ENCODE results near the gene TTLL7.

TTLL7 gene

GRCh38 chr1:84008631-84009030, 9.7 kb upstream of the TTLL7 start:
- no peak overlapping the region for H4K12ac ChIP-seq (ENCODE audit: low read depth, low read length)
- no peak for DNase-seq
- WGBS (ENCODE audit: extremely low coverage, insufficient coverage, insufficient read length) = no CpG with 5 or more reads among the region's 5 CpGs

GRCh38 chr1:84006591-84006990, 7.7 kb upstream of the TTLL7 start:
- Histone ChIP-seq H2AFZ (ENCODE audit: insufficient read depth, low read length, poor library complexity) (no peak overlapping the region), H3K4me3 (ENCODE audit: low read depth, low read length) (no peak overlapping the region), H3K36me3 (ENCODE audit: control insufficient read depth in 1 of 2, insufficient read depth in 2 of 2, low read length in 2 of 2) (no peaks in the 10 kb centered on the region), H2BK5ac (ENCODE audit: low read depth, low read length, poor library complexity) (no peak overlapping the region), H3K9me3 (ENCODE audit: insufficient read depth, low read depth, low read length) (no peaks in the 10 kb centered on the region), H3K27me3 (ENCODE audit: insufficient read depth, low read length) (no peaks in the 10 kb centered on the region), H3K23ac (ENCODE audit: low read length) (no peak overlapping the region), H3K9ac (ENCODE audit: low read length) (no peak overlapping the region), H2BK120ac (ENCODE audit: insufficient read depth, low read length, poor library complexity) (no peak overlapping the region), H3K79me2 (ENCODE audit: control insufficient read depth, insufficient read depth, low read length, poor library complexity) (no peaks in the 10 kb centered on the region), H2AK5ac (ENCODE audit: low read length) (no peak overlapping the region), H3K4me1 (ENCODE audit: control insufficient read depth in 1 of 2, insufficient read depth in 2 of 2, low read length in 2 of 2) (no peaks in the 10 kb centered on the region), H4K91ac (ENCODE audit: low read depth, low read length) (no peak overlapping the region), H3K18ac (ENCODE audit: low read length) (no peak overlapping the region), H4K12ac (ENCODE audit: low read depth, low read length) (no peak overlapping the region), H3K79me1 (ENCODE audit: low read length) (no peaks in the 10 kb centered on the region), H3K27ac (ENCODE audit: low read depth, low read length) (no peak overlapping the region), H3K4ac (ENCODE audit: low read depth, low read length) (no peak overlapping the region), H2BK12ac (ENCODE audit: low read length) (no peak overlapping the region), H3K14ac (ENCODE audit: low read length) (no peak overlapping the region), H3K4me2 (ENCODE audit: low read length) (no peak overlapping the region), H4K8ac (ENCODE audit: low read depth, low read length) (no peak overlapping the region)
- no peak for DNase-seq
- WGBS (ENCODE audit: extremely low coverage, insufficient coverage, insufficient read length) = no CpG with 5 or more reads among the region's 6 CpGs

More at GRCh38 chr1:84008631-84009030, 9.7 kb upstream of the TTLL7 start:
- no peak overlapping the region for H4K8ac ChIP-seq (ENCODE audit: low read depth, low read length)
- H2BK12ac ChIP-seq (ENCODE audit: low read length) = no peak overlapping the region
- no peak overlapping the region for H2AK5ac ChIP-seq (ENCODE audit: low read length)
- no peak overlapping the region for H3K4me2 ChIP-seq (ENCODE audit: low read length)
- H3K27me3 ChIP-seq (ENCODE audit: insufficient read depth, low read length) = no peaks in the 10 kb centered on the region
- H3K23ac ChIP-seq (ENCODE audit: low read length) = no peak overlapping the region
- H3K18ac ChIP-seq (ENCODE audit: low read length) = no peak overlapping the region
- H3K4me1 ChIP-seq (ENCODE audit: control insufficient read depth in 1 of 2, insufficient read depth in 2 of 2, low read length in 2 of 2) = no peaks in the 10 kb centered on the region
- no peak overlapping the region for H3K14ac ChIP-seq (ENCODE audit: low read length)
- H2BK120ac ChIP-seq (ENCODE audit: insufficient read depth, low read length, poor library complexity) = no peak overlapping the region
- H3K79me2 ChIP-seq (ENCODE audit: control insufficient read depth, insufficient read depth, low read length, poor library complexity) = no peaks in the 10 kb centered on the region
- no peak overlapping the region for H2BK5ac ChIP-seq (ENCODE audit: low read depth, low read length, poor library complexity)
- no peak overlapping the region for H3K4me3 ChIP-seq (ENCODE audit: low read depth, low read length)
- no peak overlapping the region for H3K4ac ChIP-seq (ENCODE audit: low read depth, low read length)
- H4K91ac ChIP-seq (ENCODE audit: low read depth, low read length) = no peak overlapping the region
- no peak overlapping the region for H3K27ac ChIP-seq (ENCODE audit: low read depth, low read length)
- no peak overlapping the region for H3K9ac ChIP-seq (ENCODE audit: low read length)
- no peaks in the 10 kb centered on the region for H3K79me1 ChIP-seq (ENCODE audit: low read length)
- H3K9me3 ChIP-seq (ENCODE audit: insufficient read depth, low read depth, low read length) = no peaks in the 10 kb centered on the region
- H2AFZ ChIP-seq (ENCODE audit: insufficient read depth, low read length, poor library complexity) = no peak overlapping the region
- H3K36me3 ChIP-seq (ENCODE audit: control insufficient read depth in 1 of 2, insufficient read depth in 2 of 2, low read length in 2 of 2) = no peaks in the 10 kb centered on the region

DNA sequence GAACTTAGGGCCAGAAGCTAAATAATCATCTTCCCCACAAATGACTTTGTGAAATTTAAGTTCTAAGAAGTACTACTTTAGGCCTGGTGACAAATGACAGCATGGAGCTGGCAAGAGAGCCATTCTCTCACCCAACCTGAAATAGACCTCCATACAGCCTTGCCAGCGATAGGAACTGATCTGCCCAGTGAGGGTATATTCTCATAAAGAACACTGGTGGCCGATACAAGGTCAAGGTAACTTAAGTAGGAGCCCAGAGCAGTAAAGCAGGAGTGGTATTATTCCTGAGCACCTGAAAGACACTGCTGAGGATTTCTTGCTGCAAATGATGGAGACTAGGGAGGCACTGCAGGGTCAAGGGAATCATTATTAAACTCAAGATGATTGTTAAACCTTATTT, 2.6 kb upstream of the TTLL7 start:
- H3K18ac ChIP-seq (ENCODE audit: low read length) = no peak overlapping the region
- H3K23ac ChIP-seq (ENCODE audit: low read length) = no peak overlapping the region
- H3K27ac ChIP-seq (ENCODE audit: low read depth, low read length) = no peak overlapping the region
- H4K8ac ChIP-seq (ENCODE audit: low read depth, low read length) = no peak overlapping the region
- no peaks in the 10 kb centered on the region for H3K9me3 ChIP-seq (ENCODE audit: insufficient read depth, low read depth, low read length)
- WGBS (ENCODE audit: extremely low coverage, insufficient coverage, insufficient read length) = no CpG with 5 or more reads among the region's 2 CpGs
- no peak overlapping the region for H4K12ac ChIP-seq (ENCODE audit: low read depth, low read length)
- no peak overlapping the region for H3K4ac ChIP-seq (ENCODE audit: low read depth, low read length)
- no peak overlapping the region for H2BK5ac ChIP-seq (ENCODE audit: low read depth, low read length, poor library complexity)
- H3K79me1 ChIP-seq (ENCODE audit: low read length) = peaks cover 5% of the 10 kb centered on the region
- no peak overlapping the region for H2AFZ ChIP-seq (ENCODE audit: insufficient read depth, low read length, poor library complexity)
- peaks cover 9% of the 10 kb centered on the region for H3K27me3 ChIP-seq (ENCODE audit: insufficient read depth, low read length)
- H3K79me2 ChIP-seq (ENCODE audit: control insufficient read depth, insufficient read depth, low read length, poor library complexity) = peaks cover 4% of the 10 kb centered on the region
- H2AK5ac ChIP-seq (ENCODE audit: low read length) = no peak overlapping the region
- H3K14ac ChIP-seq (ENCODE audit: low read length) = no peak overlapping the region
- H4K91ac ChIP-seq (ENCODE audit: low read depth, low read length) = no peak overlapping the region
- peaks cover 1 to 2% of the 10 kb centered on the region in 2 experiments for H3K4me1 ChIP-seq (ENCODE audit: control insufficient read depth in 1 of 2, insufficient read depth in 2 of 2, low read length in 2 of 2)
- H3K9ac ChIP-seq (ENCODE audit: low read length) = no peak overlapping the region
- no peak overlapping the region for H2BK120ac ChIP-seq (ENCODE audit: insufficient read depth, low read length, poor library complexity)
- no peak overlapping the region for H3K4me3 ChIP-seq (ENCODE audit: low read depth, low read length)
- H3K4me2 ChIP-seq (ENCODE audit: low read length) = no peak overlapping the region
- no peak for DNase-seq
- H2BK12ac ChIP-seq (ENCODE audit: low read length) = no peak overlapping the region
- no peaks in the 10 kb centered on the region for H3K36me3 ChIP-seq (ENCODE audit: control insufficient read depth in 1 of 2, insufficient read depth in 2 of 2, low read length in 2 of 2)

DNA sequence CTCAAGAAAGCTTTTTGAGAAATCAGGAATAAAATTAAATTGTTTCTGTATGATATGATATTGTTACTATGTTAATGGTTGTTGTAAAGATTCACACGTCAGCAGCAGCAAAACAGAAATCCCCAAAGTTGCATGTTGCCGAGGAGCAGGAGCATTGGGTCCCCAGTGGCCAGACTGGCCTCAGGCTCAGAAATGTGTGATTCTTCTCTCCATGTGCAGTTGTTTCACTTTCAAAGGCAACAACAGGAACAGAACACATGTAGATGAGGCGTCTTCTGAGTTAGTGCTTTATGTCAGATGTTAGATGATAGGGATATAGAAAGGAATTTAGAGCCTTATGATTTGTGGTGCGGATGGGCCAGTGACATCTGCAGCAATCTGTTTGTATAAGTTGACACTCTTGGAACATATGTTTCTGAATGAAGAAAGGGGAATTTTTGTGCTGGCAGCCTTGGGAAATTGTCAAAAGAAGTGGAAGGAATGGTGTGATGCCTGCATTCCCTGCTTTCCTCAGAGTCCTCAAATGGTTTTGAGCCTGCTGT, 2.1 kb upstream of the TTLL7 start:
- no peak overlapping the region for H2AFZ ChIP-seq (ENCODE audit: insufficient read depth, low read length, poor library complexity)
- H3K4ac ChIP-seq (ENCODE audit: low read depth, low read length) = no peak overlapping the region
- H3K4me2 ChIP-seq (ENCODE audit: low read length) = no peak overlapping the region
- no peak overlapping the region for H3K9ac ChIP-seq (ENCODE audit: low read length)
- no peak overlapping the region for H3K14ac ChIP-seq (ENCODE audit: low read length)
- H2BK12ac ChIP-seq (ENCODE audit: low read length) = no peak overlapping the region
- H4K8ac ChIP-seq (ENCODE audit: low read depth, low read length) = no peak overlapping the region
- H4K12ac ChIP-seq (ENCODE audit: low read depth, low read length) = no peak overlapping the region
- H3K9me3 ChIP-seq (ENCODE audit: insufficient read depth, low read depth, low read length) = no peaks in the 10 kb centered on the region
- H3K18ac ChIP-seq (ENCODE audit: low read length) = no peak overlapping the region
- no peak overlapping the region for H3K23ac ChIP-seq (ENCODE audit: low read length)
- H3K27me3 ChIP-seq (ENCODE audit: insufficient read depth, low read length) = peaks cover 9% of the 10 kb centered on the region
- H2AK5ac ChIP-seq (ENCODE audit: low read length) = no peak overlapping the region
- H3K4me1 ChIP-seq (ENCODE audit: control insufficient read depth in 1 of 2, insufficient read depth in 2 of 2, low read length in 2 of 2) = peaks cover 1 to 2% of the 10 kb centered on the region in 2 experiments
- H3K79me2 ChIP-seq (ENCODE audit: control insufficient read depth, insufficient read depth, low read length, poor library complexity) = peaks cover 4% of the 10 kb centered on the region
- H4K91ac ChIP-seq (ENCODE audit: low read depth, low read length) = no peak overlapping the region
- no peak overlapping the region for H3K27ac ChIP-seq (ENCODE audit: low read depth, low read length)
- H3K4me3 ChIP-seq (ENCODE audit: low read depth, low read length) = no peak overlapping the region
- no peaks in the 10 kb centered on the region for H3K36me3 ChIP-seq (ENCODE audit: control insufficient read depth in 1 of 2, insufficient read depth in 2 of 2, low read length in 2 of 2)
- no peak overlapping the region for H2BK120ac ChIP-seq (ENCODE audit: insufficient read depth, low read length, poor library complexity)
- no CpG with 5 or more reads among the region's 4 CpGs for WGBS (ENCODE audit: extremely low coverage, insufficient coverage, insufficient read length)
- DNase-seq = no peak
- H3K79me1 ChIP-seq (ENCODE audit: low read length) = peaks cover 5% of the 10 kb centered on the region
- no peak overlapping the region for H2BK5ac ChIP-seq (ENCODE audit: low read depth, low read length, poor library complexity)
